Activated CD4-positive, alpha-beta T cell treated with anti-CD3 and anti-CD28 coated beads for 4 hours (primary cell): ENCODE results near the gene CDC20B.
"Not testable (repeated sequence)": the region's sequence is repeated elsewhere in the genome, so short reads cannot be mapped to it uniquely, and the experiment has no call there.

ENCODE experiments used
- DNase-seq, 2 donors: peaks; one replicate each; pipeline ENCODE4 v3.0.0-alpha.2; 2020

CDC20B gene

GRCh38 chr5:55160493-55161209, 12.3 kb downstream of the CDC20B start:
- no peak for DNase-seq

DNA sequence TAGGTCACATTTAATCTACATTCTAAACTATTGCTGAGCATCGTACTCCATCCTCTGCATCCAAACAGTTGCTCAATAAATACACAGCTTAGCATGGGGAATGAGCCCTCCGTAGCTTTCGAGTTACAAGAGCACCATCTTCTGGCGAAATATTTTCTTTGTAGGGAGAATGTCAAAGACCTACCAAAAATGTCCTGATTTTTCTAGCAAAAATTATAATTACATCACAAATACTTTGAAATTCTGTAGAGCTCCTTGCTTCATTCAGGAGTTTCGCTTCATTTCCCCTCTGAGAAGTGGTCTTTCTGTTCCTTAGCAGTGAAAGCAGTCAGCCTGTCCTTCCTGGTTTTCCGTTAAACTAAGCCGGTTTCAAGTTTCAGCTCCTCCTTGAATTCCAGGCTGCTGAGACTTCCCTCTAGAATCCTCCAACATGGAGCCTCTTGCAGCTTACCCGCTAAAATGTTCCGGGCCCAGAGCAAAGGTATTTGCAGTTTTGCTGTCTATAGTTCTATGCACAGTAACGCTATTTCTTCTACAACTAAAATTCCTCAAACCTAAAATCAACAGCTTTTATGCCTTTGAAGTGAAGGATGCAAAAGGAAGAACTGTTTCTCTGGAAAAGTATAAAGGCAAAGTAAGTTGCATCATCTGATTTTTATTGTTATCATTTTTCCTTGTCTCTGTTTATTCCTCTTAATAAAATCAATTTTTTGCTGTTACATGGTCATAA, 13.0 kb downstream of the CDC20B start, which contains the start of gene GPX8:
Gene GPX8 (plus strand): TSS at position 409 of the 730 bp plus-strand sequence. CDS start 22 bp downstream, at position 431.
- peak in 1 of 2 donors; percentile 21 for DNase-seq

DNA sequence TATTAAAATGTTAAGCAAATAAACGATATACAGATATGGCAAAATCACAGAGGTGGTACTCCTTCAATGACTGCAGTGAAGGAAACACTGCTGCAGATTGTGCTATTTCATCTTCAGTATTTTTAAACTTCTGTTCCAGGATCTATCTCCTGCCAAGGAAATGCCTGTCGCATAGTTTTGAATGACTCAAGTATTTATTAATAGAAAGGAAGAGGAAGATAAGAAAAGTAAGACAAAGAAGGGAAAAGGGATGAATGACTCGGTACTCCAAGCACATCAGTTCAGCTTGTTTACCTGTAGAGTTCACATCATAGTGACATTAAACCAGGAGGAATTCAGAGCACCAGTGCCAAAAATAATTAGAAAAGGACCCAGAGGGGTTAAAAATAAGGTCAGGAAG, 18.1 kb downstream of the CDC20B start:
- no peak for DNase-seq

DNA sequence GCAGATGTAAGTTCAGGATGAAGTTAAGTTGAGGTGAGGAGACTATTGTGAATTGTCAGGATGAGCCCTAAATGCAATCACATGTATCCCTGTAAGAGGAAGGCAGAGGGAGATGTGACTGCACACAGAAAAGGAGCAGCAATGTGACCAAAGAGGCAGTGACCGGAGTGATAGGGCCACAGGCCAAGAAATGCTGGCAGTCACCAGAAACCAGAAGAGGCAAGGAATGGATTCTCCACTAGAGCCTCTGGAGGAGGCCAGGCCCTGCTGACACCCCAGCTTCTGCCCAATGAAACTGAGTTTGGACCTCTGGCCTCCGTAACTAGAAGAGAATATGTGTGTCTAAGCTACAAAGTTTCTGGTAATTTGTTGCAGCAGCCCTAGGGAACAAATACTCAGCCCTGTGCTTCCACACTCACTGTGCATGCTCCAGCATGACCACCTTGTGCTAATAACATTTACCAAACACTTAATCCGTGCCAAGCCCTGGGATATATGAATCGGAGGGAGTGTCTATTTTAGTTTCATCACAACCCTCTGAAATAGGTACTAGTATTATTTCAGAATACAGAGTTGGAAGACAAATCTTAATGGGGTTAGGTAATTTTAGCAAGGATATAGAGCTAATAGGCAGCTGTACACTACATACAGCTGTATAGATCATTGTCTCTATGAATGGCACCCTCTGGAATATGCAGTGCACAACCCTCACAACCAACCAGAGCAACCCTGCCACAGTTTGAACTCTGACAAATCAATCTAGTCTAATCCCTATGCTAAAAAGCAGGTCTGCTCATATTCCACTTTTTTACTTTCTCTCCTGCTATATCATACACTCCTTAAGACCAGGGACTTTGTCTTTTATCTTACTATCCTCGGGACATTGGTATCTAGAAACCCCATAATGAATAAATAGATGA, 20.8 kb downstream of the CDC20B start:
- DNase-seq = no peak

GRCh38 chr5:55149308-55149795, 23.6 kb downstream of the CDC20B start:
- DNase-seq = no peak

- DNase-seq = peak; percentile 74 to 88
Observed at GRCh38 chr5:55146543-55147151, 26.3 kb downstream of the CDC20B start.

GRCh38 chr5:55146080-55146479, 26.9 kb downstream of the CDC20B start:
- no peak for DNase-seq

DNA sequence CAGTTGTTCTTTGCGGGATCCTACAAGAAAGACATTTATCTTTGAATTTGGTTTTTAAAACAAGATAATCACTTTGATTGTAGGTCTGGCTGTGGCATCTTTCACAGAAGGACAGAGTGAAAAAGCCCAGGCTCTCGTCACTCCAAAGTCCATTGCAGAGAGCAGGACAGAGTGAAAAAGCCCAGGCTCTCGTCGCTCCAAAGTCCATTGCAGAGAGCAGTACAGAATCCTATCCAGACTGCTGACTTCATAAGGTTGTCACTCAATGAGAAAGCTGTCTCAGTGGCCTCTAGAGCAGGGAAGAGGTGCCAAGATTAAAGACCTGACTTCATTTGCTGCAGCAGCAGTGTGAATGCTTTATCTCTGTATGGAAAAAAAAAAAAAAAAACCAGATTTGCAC, 29.4 kb downstream of the CDC20B start:
- DNase-seq = no peak

GRCh38 chr5:55141945-55142690, 30.9 kb downstream of the CDC20B start:
- no peak for DNase-seq

- DNase-seq = no peak
Observed at GRCh38 chr5:55140908-55141665, 31.9 kb downstream of the CDC20B start.

GRCh38 chr5:55136521-55136920, 36.5 kb downstream of the CDC20B start:
- no peak for DNase-seq

DNA sequence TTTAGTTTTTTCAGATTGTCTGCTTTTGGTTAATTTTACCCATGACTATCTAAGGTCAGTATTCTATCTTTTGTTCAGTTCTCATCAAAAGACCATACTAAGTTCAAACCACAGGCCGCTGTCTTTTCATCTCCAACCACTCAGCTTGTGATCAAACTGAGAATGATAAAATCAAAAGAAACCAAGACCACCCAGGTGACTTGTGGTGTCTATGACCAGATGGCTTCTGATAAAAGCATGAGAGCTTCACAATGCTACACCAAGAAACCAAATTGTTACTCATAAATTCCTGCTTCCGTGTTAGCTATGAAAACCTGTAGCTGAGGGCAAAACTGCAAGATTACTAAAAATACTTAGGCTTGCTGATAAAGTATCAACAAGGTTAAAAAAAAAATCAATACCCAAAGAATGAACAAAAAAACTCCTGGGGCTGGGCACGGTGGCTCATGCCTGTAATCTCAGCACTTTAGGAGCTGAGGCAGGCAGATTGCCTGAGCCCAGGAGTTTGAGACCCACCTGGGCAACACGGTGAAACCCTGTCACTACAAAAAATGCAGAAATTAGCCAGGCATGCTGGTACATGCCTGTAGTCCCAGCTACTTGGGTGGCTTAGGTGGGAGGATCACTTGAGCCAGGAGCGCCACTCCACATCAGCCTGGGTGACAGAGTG, 38.8 kb downstream of the CDC20B start:
- DNase-seq = no peak

- DNase-seq = no peak
Observed at GRCh38 chr5:55123365-55123764, 49.6 kb downstream of the CDC20B start.

- DNase-seq = no peak
Observed at GRCh38 chr5:55114061-55114460, 58.9 kb downstream of the CDC20B start.

- DNase-seq = no peak
Observed at GRCh38 chr5:55113327-55113726, 59.6 kb downstream of the CDC20B start.

DNA sequence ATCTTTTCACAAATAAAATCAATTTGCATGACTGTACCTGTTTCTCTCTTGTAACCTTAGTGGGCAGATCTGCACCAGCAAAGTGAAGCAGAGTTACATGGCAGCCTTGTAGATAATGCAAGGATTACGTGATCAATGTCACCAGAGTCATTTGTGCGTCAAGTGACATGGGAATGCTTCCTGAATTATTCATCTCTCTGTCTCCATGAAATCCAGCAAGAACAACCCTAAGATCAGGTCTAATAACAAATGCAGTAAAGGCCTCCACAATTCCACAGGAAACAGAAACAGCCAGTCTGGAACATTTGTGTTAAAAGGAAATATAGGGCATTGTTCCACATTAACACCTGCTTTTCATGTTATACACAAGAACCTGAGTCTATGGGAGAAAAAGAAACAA, 62.8 kb downstream of the CDC20B start:
- no peak for DNase-seq

GRCh38 chr5:55108661-55109060, 64.3 kb downstream of the CDC20B start:
- DNase-seq = no peak

DNA sequence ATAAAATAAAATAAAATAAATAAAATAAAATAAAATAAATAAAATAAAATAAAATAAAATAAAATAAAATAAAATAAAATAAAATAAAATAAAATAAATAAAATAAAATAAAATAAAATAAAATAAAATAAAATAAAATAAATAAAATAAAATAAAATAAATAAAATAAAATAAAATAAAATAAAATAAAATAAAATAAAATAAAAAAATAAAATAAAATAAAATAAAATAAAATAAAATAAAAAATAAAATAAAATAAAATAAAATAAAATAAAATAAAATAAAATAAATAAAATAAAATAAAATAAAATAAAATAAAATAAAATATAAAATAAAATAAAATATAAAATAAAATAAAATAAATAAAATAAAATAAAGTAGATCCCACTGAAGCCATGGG, 67.0 kb downstream of the CDC20B start:
- not testable (repeated sequence) for DNase-seq

DNA sequence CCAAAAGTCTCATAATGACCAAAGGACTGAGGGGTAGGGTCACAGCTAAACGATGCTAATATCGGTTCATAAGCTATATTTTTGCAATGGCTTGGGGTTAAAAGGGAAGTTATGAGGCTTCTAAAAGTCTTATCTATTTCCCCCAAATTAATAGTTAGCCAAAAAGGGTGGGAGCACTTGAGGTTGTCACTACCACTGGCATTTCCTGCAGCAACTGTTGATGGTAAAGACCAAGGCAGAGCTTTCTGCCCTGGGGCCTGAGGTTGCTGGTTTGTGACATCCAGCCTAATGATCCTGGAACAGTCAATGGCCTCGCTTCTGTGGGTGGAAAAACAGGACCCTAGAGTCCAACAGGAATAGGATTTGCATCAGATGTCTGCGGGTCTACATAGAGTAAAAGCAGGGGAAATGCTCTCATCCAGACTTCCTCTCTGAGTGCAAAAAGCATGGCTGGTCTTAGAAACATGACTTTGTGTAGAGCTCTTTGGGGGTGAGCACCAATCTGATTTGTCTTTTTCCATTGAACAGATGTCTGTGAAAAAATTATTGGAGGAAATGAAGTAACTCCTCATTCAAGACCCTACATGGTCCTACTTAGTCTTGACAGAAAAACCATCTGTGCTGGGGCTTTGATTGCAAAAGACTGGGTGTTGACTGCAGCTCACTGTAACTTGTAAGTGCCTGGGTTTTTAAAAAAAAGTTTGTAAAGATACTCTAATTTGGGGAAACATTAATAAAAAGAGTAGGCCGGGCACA, 67.9 kb downstream of the CDC20B start:
- no peak for DNase-seq
